OCI-LY7 (cell line): ENCODE results near the gene FAM114A1. TPM values are rescaled to one million over a fixed set of nuclear protein-coding genes. Genes with fewer than 3 reads are reported as not detected.
A peak's percentile ranks its signal among the peaks of the same experiment; 100 is the strongest.

Source experiments
- BruUV-seq: library from RNA; stranded (reverse); fragments of 400-500 nt; replicated peaks from 2 replicates; lab custom pipeline; 2021; lab: Mats Ljungman, UMichigan
- CTCF ChIA-PET: fragments of 300-600 bp; sonication (Branson Sonifier 250); formaldehyde crosslinking; loops from one replicate; lab custom pipeline; 2022; ENCODE audit warnings: antibody characterized with exemption; ENCODE audit not compliant: unreplicated experiment; lab: Charles Lee
- POLR2A ChIA-PET: fragments of 300-600 bp; sonication (Branson Sonifier 250); formaldehyde crosslinking; loops from one replicate; lab custom pipeline; 2022; ENCODE audit warnings: antibody characterized with exemption; lab: Charles Lee
- DNase-seq: peaks from one replicate; pipeline ENCODE4 v3.0.0-alpha.2; 2015; ENCODE audit warnings: low spot score
- H2AFZ ChIP-seq: fragments of 200-600 bp; sonication (generic), shearing (Covaris generic); 2 replicates; pipeline ENCODE4 v1.6.1; 2014; ENCODE audit warnings: mild to moderate bottlenecking, antibody characterized with exemption, low read length, moderate library complexity
- H3K27ac ChIP-seq: fragments of 200-600 bp; sonication (generic); 2 replicates; pipeline ENCODE4 v1.5.1; 2014; ENCODE audit warnings: mixed run types, low read depth, mild to moderate bottlenecking, moderate library complexity, low read length, inconsistent platforms; ENCODE audit not compliant: poor library complexity, severe bottlenecking
- H3K36me3 ChIP-seq: fragments of 200-600 bp; sonication (generic); 2 replicates; pipeline ENCODE4 v1.6.1; 2014; ENCODE audit warnings: mild to moderate bottlenecking, antibody characterized with exemption, low read length, moderate library complexity, mixed read lengths; ENCODE audit not compliant: insufficient read depth
- H3K4me1 ChIP-seq: fragments of 200-600 bp; sonication (generic); 2 replicates; pipeline ENCODE4 v1.5.1; 2014; ENCODE audit warnings: mild to moderate bottlenecking, low read length; ENCODE audit not compliant: insufficient read depth, poor library complexity, severe bottlenecking
- H3K4me2 ChIP-seq: fragments of 200-600 bp; sonication (generic); 2 replicates; pipeline ENCODE4 v1.6.1; 2014; ENCODE audit warnings: mild to moderate bottlenecking, low read length
- H3K4me3 ChIP-seq: fragments of 200-600 bp; sonication (generic); 2 replicates; pipeline ENCODE4 v1.5.1; 2014; ENCODE audit warnings: mild to moderate bottlenecking, low read depth, low read length; ENCODE audit not compliant: poor library complexity, severe bottlenecking
- H3K79me2 ChIP-seq: fragments of 200-600 bp; sonication (generic); 2 replicates; pipeline ENCODE4 v1.6.1; 2016; ENCODE audit warnings: low read depth, mild to moderate bottlenecking, low read length, moderate library complexity, mixed read lengths; ENCODE audit not compliant: insufficient read depth
- H3K9me2 ChIP-seq: fragments of 200-600 bp; sonication (generic); 2 replicates; pipeline ENCODE4 v1.6.1; 2016; ENCODE audit warnings: mild to moderate bottlenecking, low read length, mixed read lengths; ENCODE audit not compliant: insufficient read depth
- H3K9me3 ChIP-seq: fragments of 200-600 bp; sonication (generic); 2 replicates; pipeline ENCODE4 v1.6.1; 2014; ENCODE audit warnings: mild to moderate bottlenecking, mixed run types, low read length, mixed read lengths
- H4K20me1 ChIP-seq: fragments of 200-600 bp; sonication (generic); 2 replicates; pipeline ENCODE4 v1.6.1; 2014; ENCODE audit warnings: mild to moderate bottlenecking, antibody characterized with exemption, low read length, moderate library complexity, mixed read lengths; ENCODE audit not compliant: insufficient read depth
- EZH2phosphoT487 ChIP-seq: fragments of 200-600 bp; sonication (generic); IDR thresholded peaks from 2 replicates; pipeline ENCODE4 v1.6.1; 2018; ENCODE audit warnings: low read depth, borderline replicate concordance, mild to moderate bottlenecking, mixed run types, antibody characterized with exemption, low read length, moderate library complexity, mixed read lengths
- intact Hi-C: fragments of 100-400 bp; cut with micrococcal nuclease; formaldehyde crosslinking; loops from one replicate; pipeline ENCODE4 v1.10.0; 2022; ENCODE audit not compliant: unreplicated experiment
- total RNA-seq, 2 experiments: library from RNA; depleted of rRNA in 1 of 2; stranded (reverse); fragments of >200 nt in 1 of 2; shearing (Covaris generic) in 1 of 2; gene quantifications; 2 replicates each; pipeline ENCODE4 v1.2.3, GENCODE V29; 2014 to 2022
- TF ChIP-seq, protein P1 (sequence below): fragments of 200-600 bp; sonication (generic); conservative IDR thresholded peaks from 2 replicates; pipeline ENCODE4 v1.5.1; 2014; ENCODE audit warnings: mild to moderate bottlenecking, antibody characterized with exemption, low read length, moderate library complexity, mixed read lengths

Gene FAM114A1
- total RNA-seq, 2 experiments from 2014 or later: not detected

DNA sequence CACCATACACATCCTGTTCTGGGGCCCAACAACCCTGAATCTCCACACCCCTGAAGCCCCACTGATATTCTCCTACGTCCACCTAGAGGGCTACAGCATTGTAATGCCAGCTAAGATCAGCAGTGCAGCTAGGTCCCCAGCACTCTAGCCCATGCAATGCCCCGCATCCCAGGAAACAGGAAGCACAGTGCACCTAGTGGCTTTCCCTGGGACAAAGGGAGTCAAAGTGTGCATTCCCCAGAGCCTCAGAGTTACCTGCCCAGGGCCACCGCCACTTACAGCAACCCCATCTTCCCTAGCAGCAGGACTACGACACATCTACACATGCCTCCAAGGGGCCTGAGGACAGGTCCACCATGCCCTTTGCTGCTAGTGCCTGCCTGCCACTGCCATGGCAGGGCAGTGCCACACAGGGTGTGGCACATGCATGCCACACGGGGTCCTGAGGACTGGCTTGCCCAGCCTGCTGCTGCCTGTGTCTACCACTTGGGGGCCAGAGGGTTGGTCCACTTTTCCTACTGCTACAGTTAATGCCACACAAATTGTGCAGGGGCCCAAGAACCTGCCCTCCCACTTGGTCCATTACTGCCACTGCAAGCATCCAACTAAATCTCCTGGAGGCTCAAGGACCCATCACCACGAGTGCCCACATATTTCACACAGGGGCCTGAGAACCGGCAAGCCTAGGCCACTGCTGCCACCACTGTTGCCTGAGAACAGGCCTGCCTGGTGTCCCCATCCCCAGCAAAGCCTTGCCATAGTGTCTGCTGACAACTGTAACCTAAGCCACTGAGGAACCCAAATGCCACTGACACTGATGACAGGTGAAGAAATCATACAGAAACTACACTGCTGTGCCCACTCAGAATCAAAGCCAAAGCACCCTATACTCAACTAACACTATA lies 34.7 kb upstream of the FAM114A1 start:
- ChIA-PET POLR2A (interaction anchor here (1.6 to 2.3 kb wide), 2 partner anchors 11 to 14 kb away, joined by 3 to 11 read pairs; no protein-coding TSS in a partner anchor), CTCF (no interaction called here)
- Histone ChIP-seq H3K27ac (no peak overlapping the region), H4K20me1 (no peaks in the 10 kb centered on the region), H3K4me1 (no peaks in the 10 kb centered on the region), H3K79me2 (0 out of 2 replicates have a peak, but pooled peaks cover 5% of the 10 kb centered on the region), H3K4me3 (no peak overlapping the region), H2AFZ (no peak overlapping the region), H3K36me3 (no peaks in the 10 kb centered on the region; the same call in 1 of the 2 replicates), H3K9me2 (no peaks in the 10 kb centered on the region), H3K9me3 (peaks cover 26% of the 10 kb centered on the region; the same call in 1 of the 2 replicates), H3K4me2 (no peak overlapping the region)
- no peak for DNase-seq
- TF ChIP-seq, protein P1, sequence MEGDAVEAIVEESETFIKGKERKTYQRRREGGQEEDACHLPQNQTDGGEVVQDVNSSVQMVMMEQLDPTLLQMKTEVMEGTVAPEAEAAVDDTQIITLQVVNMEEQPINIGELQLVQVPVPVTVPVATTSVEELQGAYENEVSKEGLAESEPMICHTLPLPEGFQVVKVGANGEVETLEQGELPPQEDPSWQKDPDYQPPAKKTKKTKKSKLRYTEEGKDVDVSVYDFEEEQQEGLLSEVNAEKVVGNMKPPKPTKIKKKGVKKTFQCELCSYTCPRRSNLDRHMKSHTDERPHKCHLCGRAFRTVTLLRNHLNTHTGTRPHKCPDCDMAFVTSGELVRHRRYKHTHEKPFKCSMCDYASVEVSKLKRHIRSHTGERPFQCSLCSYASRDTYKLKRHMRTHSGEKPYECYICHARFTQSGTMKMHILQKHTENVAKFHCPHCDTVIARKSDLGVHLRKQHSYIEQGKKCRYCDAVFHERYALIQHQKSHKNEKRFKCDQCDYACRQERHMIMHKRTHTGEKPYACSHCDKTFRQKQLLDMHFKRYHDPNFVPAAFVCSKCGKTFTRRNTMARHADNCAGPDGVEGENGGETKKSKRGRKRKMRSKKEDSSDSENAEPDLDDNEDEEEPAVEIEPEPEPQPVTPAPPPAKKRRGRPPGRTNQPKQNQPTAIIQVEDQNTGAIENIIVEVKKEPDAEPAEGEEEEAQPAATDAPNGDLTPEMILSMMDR: peak; percentile 54; the same call in 1 of the 2 replicates
- no peak for TF ChIP-seq EZH2phosphoT487
- intact Hi-C loops: no loop called here
- no TSS peak for BruUV-seq

DNA sequence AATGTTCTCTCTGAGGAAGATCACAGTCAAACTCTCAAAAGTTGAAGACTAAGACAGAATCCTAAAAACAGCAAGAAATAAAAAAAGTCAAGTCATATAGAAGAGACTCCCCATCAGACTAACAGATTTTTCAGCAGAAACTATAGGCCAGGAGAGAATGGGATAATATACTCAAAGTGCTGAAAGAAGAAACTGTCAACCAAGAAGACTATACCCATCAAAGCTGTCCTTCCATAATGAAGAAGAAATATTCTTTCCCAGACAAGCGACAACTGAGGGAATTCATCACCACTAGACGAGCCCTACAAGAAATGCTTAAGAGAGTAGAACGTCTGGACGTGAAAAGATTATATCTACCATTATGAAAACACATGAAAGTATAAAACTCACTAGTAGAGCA lies 33.0 kb upstream of the FAM114A1 start:
- H3K27ac ChIP-seq: no peak overlapping the region
- DNase-seq: no peak
- no peaks in the 10 kb centered on the region; the same call in 1 of the 2 replicates for H3K36me3 ChIP-seq
- no peaks in the 10 kb centered on the region for H3K4me1 ChIP-seq
- BruUV-seq: no TSS peak
- H3K79me2 ChIP-seq: 0 out of 2 replicates have a peak, but pooled peaks cover 5% of the 10 kb centered on the region
- intact Hi-C loops: no loop called here
- no peaks in the 10 kb centered on the region for H3K9me2 ChIP-seq
- TF ChIP-seq, protein P1: no peak
- no peak for TF ChIP-seq EZH2phosphoT487
- no peak overlapping the region for H3K4me2 ChIP-seq
- H3K9me3 ChIP-seq: peaks cover 26% of the 10 kb centered on the region; the same call in 1 of the 2 replicates
- ChIA-PET POLR2A (interaction anchor here (0.6 to 1.6 kb wide), 5 partner anchors 12 to 1029 kb away, joined by 3 to 5 read pairs (median 3); no protein-coding TSS in a partner anchor), CTCF (no interaction called here)
- no peak overlapping the region for H2AFZ ChIP-seq
- no peaks in the 10 kb centered on the region for H4K20me1 ChIP-seq
- no peak overlapping the region for H3K4me3 ChIP-seq
